SU-DHL-6 (cell line): ENCODE measurements around the gene ANKRD33.

Source experiments
- H2AFZ ChIP-seq: fragments of 200-600 bp; sonication (generic); 2 replicates; pipeline ENCODE4 v1.6.1; 2014; ENCODE audit warnings: low read depth, mild to moderate bottlenecking, moderate library complexity, mixed read lengths, antibody characterized with exemption, low read length; ENCODE audit not compliant: severe bottlenecking
- H3F3A ChIP-seq: fragments of 200-600 bp; shearing (Covaris generic); 2 replicates; pipeline ENCODE4 v1.6.0; 2016; ENCODE audit warnings: antibody characterized with exemption, mild to moderate bottlenecking; ENCODE audit not compliant: insufficient read depth
- H3K27ac ChIP-seq: fragments of 200-600 bp; sonication (generic); 2 replicates; pipeline ENCODE4 v1.5.1; 2016; ENCODE audit warnings: low read depth, mild to moderate bottlenecking, low read length, moderate library complexity, mixed read lengths
- H3K27me3 ChIP-seq: fragments of 200-600 bp; sonication (generic), shearing (Covaris generic); 2 replicates; pipeline ENCODE4 v1.6.0; 2014; ENCODE audit warnings: mild to moderate bottlenecking, low read length
- H3K36me3 ChIP-seq: fragments of 200-600 bp; sonication (generic); 2 replicates; pipeline ENCODE4 v1.6.1; 2014; ENCODE audit warnings: mild to moderate bottlenecking, low read length, mixed read lengths
- H3K4me2 ChIP-seq: fragments of 300-600, 200-600 bp; shearing (Covaris generic), sonication (generic); 2 replicates; pipeline ENCODE4 v1.6.0; 2014; ENCODE audit warnings: low read length, low read depth, mild to moderate bottlenecking; ENCODE audit not compliant: poor library complexity, severe bottlenecking
- H3K4me3 ChIP-seq: fragments of 200-600 bp; sonication (generic); 2 replicates; pipeline ENCODE4 v1.5.1; 2014; ENCODE audit warnings: antibody characterized with exemption, low read length, mild to moderate bottlenecking, mixed read lengths; ENCODE audit not compliant: insufficient read depth, poor library complexity, severe bottlenecking
- H3K79me2 ChIP-seq: fragments of 200-600 bp; sonication (generic); 2 replicates; pipeline ENCODE4 v1.6.1; 2014; ENCODE audit warnings: mild to moderate bottlenecking, low read length, moderate library complexity; ENCODE audit not compliant: insufficient read depth
- H3K9ac ChIP-seq: fragments of 200-600 bp; sonication (generic); 2 replicates; pipeline ENCODE4 v1.7.0; 2014; ENCODE audit warnings: mild to moderate bottlenecking, low read length
- H3K9me2 ChIP-seq: fragments of 200-600 bp; sonication (generic); replicated peaks from 2 replicates; pipeline ENCODE4 v1.6.1; 2014; ENCODE audit warnings: low read length; ENCODE audit not compliant: insufficient read depth
- H3K9me3 ChIP-seq: fragments of 200-600 bp; sonication (generic); 2 replicates; pipeline ENCODE4 v1.6.1; 2014; ENCODE audit warnings: low read length, mixed read lengths; ENCODE audit not compliant: insufficient read depth
- H4K20me1 ChIP-seq: fragments of 200-600 bp; sonication (generic); 2 replicates; pipeline ENCODE4 v1.6.1; 2014; ENCODE audit warnings: low read depth, mild to moderate bottlenecking, antibody characterized with exemption, low read length, moderate library complexity, mixed read lengths
- CTCF ChIP-seq: fragments of 200-600 bp; sonication (generic); IDR thresholded peaks from one replicate; pipeline ENCODE4 v1.5.1; 2017; ENCODE audit warnings: antibody characterized with exemption, mild to moderate bottlenecking, low read length, moderate library complexity; ENCODE audit not compliant: insufficient read depth, poor library complexity, severe bottlenecking
- EZH2phosphoT487 ChIP-seq: fragments of 200-600 bp; sonication (generic), shearing (Covaris generic); conservative IDR thresholded peaks from 2 replicates; pipeline ENCODE4 v1.6.1; 2018; ENCODE audit warnings: mild to moderate bottlenecking, antibody characterized with exemption, low read length, moderate library complexity, mixed read lengths

The ANKRD33 gene

GRCh38 chr12:51910691-51911090 is 22.8 kb downstream of the ANKRD33 start:
- Histone ChIP-seq H3F3A (no peaks in the 10 kb centered on the region), H3K36me3 (no peaks in the 10 kb centered on the region), H3K4me2 (no peak overlapping the region), H3K27me3 (no peaks in the 10 kb centered on the region), H3K4me3 (no peak overlapping the region), H3K79me2 (no peaks in the 10 kb centered on the region), H3K9ac (no peak overlapping the region), H2AFZ (no peak overlapping the region), H3K27ac (no peak overlapping the region), H3K9me2 (no peaks in the 10 kb centered on the region), H3K9me3 (no peaks in the 10 kb centered on the region), H4K20me1 (no peaks in the 10 kb centered on the region)
- TF ChIP-seq CTCF (no peak), EZH2phosphoT487 (no peak)

GRCh38 chr12:51911307-51911706 is 23.4 kb downstream of the ANKRD33 start:
- H3K4me2 ChIP-seq = no peak overlapping the region
- no peaks in the 10 kb centered on the region for H3K9me3 ChIP-seq
- no peaks in the 10 kb centered on the region for H3K9me2 ChIP-seq
- H3K4me3 ChIP-seq = no peak overlapping the region
- H3K36me3 ChIP-seq = no peaks in the 10 kb centered on the region
- TF ChIP-seq EZH2phosphoT487 (no peak), CTCF (no peak)
- no peaks in the 10 kb centered on the region for H3K79me2 ChIP-seq
- no peaks in the 10 kb centered on the region for H3K27me3 ChIP-seq
- no peak overlapping the region for H3K27ac ChIP-seq
- no peak overlapping the region for H2AFZ ChIP-seq
- H3K9ac ChIP-seq = no peak overlapping the region
- H4K20me1 ChIP-seq = no peaks in the 10 kb centered on the region
- no peaks in the 10 kb centered on the region for H3F3A ChIP-seq

GRCh38 chr12:51911788-51912711 is 24.1 kb downstream of the ANKRD33 start:
- H4K20me1 ChIP-seq = no peaks in the 10 kb centered on the region
- no peaks in the 10 kb centered on the region for H3K9me3 ChIP-seq
- no peak overlapping the region for H3K4me3 ChIP-seq
- H3K27ac ChIP-seq = no peak overlapping the region
- no peak overlapping the region for H2AFZ ChIP-seq
- H3K27me3 ChIP-seq = no peaks in the 10 kb centered on the region
- H3F3A ChIP-seq = no peaks in the 10 kb centered on the region
- H3K36me3 ChIP-seq = no peaks in the 10 kb centered on the region
- H3K79me2 ChIP-seq = no peaks in the 10 kb centered on the region
- H3K4me2 ChIP-seq = no peak overlapping the region
- H3K9me2 ChIP-seq = no peaks in the 10 kb centered on the region
- no peak overlapping the region for H3K9ac ChIP-seq
- TF ChIP-seq CTCF (no peak), EZH2phosphoT487 (no peak)
